Osteocyte (in vitro differentiated cells): ENCODE results near the gene ANKRD44. TPM values are rescaled to one million over a fixed set of nuclear protein-coding genes. Genes with fewer than 3 reads are reported as not detected.
A peak's percentile ranks its signal among the peaks of the same experiment; 100 is the strongest.
"Not testable (repeated sequence)": the region's sequence is repeated elsewhere in the genome, so short reads cannot be mapped to it uniquely, and the experiment has no call there.

ENCODE experiments used
- DNase-seq: peaks from one replicate; pipeline ENCODE4 v3.0.0; 2021; ENCODE audit warnings: mixed read lengths; ENCODE audit not compliant: unreplicated experiment; ENCODE audit errors: extremely low spot score
- H3K27ac Mint-ChIP-seq: one replicate; pipeline ENCODE4 v1.8.0; 2021; ENCODE audit warnings: mild to moderate bottlenecking, mixed read lengths; ENCODE audit not compliant: unreplicated experiment
- H3K27me3 Mint-ChIP-seq: one replicate; pipeline ENCODE4 v1.8.0; 2021; ENCODE audit warnings: mixed read lengths; ENCODE audit not compliant: unreplicated experiment
- H3K36me3 Mint-ChIP-seq: one replicate; pipeline ENCODE4 v1.8.0; 2021; ENCODE audit warnings: mixed read lengths; ENCODE audit not compliant: unreplicated experiment
- H3K4me1 Mint-ChIP-seq: one replicate; pipeline ENCODE4 v1.8.0; 2021; ENCODE audit warnings: mixed read lengths; ENCODE audit not compliant: unreplicated experiment
- H3K4me3 Mint-ChIP-seq: one replicate; pipeline ENCODE4 v1.8.0; 2021; ENCODE audit warnings: mild to moderate bottlenecking, moderate library complexity, mixed read lengths; ENCODE audit not compliant: unreplicated experiment
- H3K9me3 Mint-ChIP-seq: one replicate; pipeline ENCODE4 v1.8.0; 2021; ENCODE audit warnings: mixed read lengths; ENCODE audit not compliant: unreplicated experiment
- total RNA-seq: library from RNA; stranded (reverse); gene quantifications from 2 replicates; pipeline ENCODE4 v1.2.1, GENCODE V29; 2021
- TF ChIP-seq, protein P1 (sequence below): fragments of 200-600 bp; sonication (generic); IDR thresholded peaks from 2 replicates; pipeline ENCODE4 v1.5.0; 2021; ENCODE audit warnings: antibody characterized with exemption, mild to moderate bottlenecking, moderate library complexity

The ANKRD44 gene
- total RNA-seq, 1 donor from 2014 or later, result 16.6 TPM

DNA sequence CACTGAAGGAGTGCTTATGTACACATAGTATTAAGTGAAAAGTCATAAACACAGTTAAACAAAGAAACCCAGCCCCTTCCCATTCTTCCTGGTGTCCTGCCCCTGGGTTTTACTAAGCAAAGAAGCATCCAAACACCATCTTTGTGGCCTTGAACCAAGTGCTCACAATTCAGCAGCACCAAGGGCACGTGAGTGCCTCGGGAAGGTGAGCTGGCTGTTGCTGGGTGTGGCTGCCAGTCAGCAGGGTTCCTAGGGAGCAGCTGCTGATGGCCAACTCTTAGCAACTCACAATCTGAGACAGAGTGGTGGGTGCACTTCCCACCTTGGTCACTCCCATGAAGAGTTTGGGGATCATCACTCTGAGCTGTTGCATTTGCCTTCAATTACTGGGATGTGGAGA, 286.4 kb downstream of the ANKRD44 start:
- H3K9me3 Mint-ChIP-seq, result no peaks in the 10 kb centered on the region

DNA sequence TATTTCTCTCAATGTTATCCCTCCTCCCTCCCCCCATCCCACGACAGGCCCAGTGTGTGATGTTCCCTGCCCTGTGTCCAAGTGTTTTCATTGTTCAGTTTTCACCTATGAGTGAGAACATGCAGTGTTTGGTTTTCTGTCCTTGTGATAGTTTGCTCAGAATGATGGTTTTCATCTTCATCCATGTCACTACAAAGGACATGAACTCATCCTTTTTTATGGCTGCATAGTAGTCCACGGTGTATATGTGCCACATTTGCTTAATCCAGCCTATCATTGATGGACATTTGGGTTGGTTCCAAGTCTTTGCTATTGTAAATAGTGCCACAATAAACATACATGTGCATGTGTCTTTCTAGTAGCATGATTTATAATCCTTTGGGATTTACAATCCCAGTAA, 289.7 kb downstream of the ANKRD44 start:
- not testable (repeated sequence) for H3K4me1 Mint-ChIP-seq, DNase-seq, H3K27me3 Mint-ChIP-seq, H3K9me3 Mint-ChIP-seq, H3K27ac Mint-ChIP-seq, H3K4me3 Mint-ChIP-seq, H3K36me3 Mint-ChIP-seq

More for the DNA sequence above, 286.4 kb downstream of the ANKRD44 start:
- no peak for DNase-seq
- TF ChIP-seq, protein P1, sequence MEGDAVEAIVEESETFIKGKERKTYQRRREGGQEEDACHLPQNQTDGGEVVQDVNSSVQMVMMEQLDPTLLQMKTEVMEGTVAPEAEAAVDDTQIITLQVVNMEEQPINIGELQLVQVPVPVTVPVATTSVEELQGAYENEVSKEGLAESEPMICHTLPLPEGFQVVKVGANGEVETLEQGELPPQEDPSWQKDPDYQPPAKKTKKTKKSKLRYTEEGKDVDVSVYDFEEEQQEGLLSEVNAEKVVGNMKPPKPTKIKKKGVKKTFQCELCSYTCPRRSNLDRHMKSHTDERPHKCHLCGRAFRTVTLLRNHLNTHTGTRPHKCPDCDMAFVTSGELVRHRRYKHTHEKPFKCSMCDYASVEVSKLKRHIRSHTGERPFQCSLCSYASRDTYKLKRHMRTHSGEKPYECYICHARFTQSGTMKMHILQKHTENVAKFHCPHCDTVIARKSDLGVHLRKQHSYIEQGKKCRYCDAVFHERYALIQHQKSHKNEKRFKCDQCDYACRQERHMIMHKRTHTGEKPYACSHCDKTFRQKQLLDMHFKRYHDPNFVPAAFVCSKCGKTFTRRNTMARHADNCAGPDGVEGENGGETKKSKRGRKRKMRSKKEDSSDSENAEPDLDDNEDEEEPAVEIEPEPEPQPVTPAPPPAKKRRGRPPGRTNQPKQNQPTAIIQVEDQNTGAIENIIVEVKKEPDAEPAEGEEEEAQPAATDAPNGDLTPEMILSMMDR, result no peak
- Mint-ChIP-seq H3K27me3 (no peaks in the 10 kb centered on the region), H3K36me3 (peaks cover 5% of the 10 kb centered on the region), H3K4me1 (peaks cover 8% of the 10 kb centered on the region), H3K4me3 (no peak overlapping the region), H3K27ac (no peak overlapping the region)

DNA sequence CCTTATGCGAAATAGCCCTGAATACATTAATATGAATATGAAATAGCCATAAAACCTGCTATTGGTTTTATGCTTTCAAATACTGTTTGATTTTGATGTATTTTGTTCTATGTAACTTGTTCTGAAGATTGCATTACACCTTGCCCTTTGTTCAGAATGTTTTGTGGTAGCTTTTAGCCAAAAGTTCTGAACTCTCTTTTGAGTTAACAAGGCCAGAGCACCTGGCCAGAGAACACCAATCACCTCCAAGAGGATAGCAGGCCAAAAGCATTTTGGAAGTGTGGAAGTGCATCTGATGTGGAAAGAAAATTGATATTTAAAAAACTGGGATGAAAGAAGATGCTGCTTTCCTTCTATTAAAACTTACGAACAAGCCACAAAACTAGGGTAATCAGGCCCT, 297.5 kb downstream of the ANKRD44 start:
- H3K4me3 Mint-ChIP-seq, result no peak overlapping the region
- peaks cover 7% of the 10 kb centered on the region for H3K4me1 Mint-ChIP-seq
- H3K9me3 Mint-ChIP-seq, result no peaks in the 10 kb centered on the region
- H3K36me3 Mint-ChIP-seq, result peaks cover 3% of the 10 kb centered on the region
- no peak overlapping the region for H3K27ac Mint-ChIP-seq
- H3K27me3 Mint-ChIP-seq, result no peaks in the 10 kb centered on the region
- DNase-seq, result no peak
- TF ChIP-seq, protein P1, result no peak

DNA sequence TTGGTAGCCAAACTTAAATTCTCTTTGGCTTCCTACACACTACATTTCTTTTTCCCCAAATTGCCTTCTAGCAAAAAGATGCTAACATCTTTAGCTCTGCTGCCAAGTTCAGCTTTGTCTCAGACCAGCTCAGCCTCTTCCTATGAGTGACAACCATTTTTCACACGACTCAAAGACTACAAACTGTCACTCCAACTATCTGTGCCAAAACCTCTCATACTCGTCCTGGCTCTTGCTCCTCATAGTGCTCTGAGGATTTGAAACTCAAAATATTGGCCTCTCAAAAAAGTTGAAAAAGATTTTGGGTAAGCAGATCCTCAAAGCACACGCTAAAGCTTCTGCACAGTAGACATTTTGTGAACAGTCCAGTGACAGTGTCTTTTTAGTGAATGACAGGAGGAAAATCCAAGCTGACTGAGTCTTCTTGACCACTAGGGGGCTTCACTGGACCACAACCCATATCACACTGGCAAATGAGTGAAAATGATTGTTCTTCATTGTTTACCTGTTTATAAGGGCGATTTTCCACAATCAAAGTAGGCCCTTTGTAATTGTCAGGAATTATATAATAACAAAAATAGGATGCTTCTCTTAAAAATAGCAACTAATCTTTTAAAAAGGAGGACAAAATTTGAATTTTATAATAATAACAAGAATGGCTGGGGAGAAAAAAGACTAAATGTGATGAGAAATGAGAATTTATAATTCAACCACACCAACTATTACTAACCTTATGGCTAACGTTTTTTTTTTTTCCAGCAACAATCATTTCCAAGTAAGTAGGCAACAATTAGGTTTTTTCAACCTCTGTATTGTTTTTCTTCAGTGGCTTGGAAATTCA, 298.6 kb downstream of the ANKRD44 start:
- no peaks in the 10 kb centered on the region for H3K27me3 Mint-ChIP-seq
- H3K4me3 Mint-ChIP-seq, result no peak overlapping the region
- TF ChIP-seq, protein P1, result peak; percentile 90
- H3K9me3 Mint-ChIP-seq, result no peaks in the 10 kb centered on the region
- H3K4me1 Mint-ChIP-seq, result peaks cover 10% of the 10 kb centered on the region
- H3K27ac Mint-ChIP-seq, result no peak overlapping the region
- DNase-seq, result no peak
- peaks cover 3% of the 10 kb centered on the region for H3K36me3 Mint-ChIP-seq

DNA sequence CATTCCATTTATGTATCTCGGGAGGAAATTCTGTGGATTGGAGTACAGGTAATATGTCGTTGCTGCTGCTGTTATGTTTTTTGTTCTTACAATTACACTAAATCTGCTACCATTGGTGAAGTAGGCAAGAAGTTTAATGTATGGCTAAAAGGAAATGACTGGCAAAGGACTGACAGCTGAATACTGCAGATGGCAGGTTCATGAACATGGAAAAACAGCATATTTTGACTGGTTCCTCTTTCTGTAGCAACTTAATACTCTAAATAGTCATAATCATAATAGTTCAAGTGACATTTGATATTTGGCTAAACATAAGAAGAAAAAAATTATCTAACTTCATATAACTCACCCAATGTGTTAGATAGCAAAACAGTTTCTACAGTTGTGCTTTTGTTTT, 299.6 kb downstream of the ANKRD44 start:
- TF ChIP-seq, protein P1, result no peak
- peaks cover 3% of the 10 kb centered on the region for H3K36me3 Mint-ChIP-seq
- no peaks in the 10 kb centered on the region for H3K27me3 Mint-ChIP-seq
- no peaks in the 10 kb centered on the region for H3K9me3 Mint-ChIP-seq
- H3K4me3 Mint-ChIP-seq, result no peak overlapping the region
- no peak overlapping the region for H3K27ac Mint-ChIP-seq
- no peak for DNase-seq
- peaks cover 10% of the 10 kb centered on the region for H3K4me1 Mint-ChIP-seq
